NCI-H82 (cell line): ENCODE data around the gene IL23A.
"Not testable (repeated sequence)": the region's sequence is repeated elsewhere in the genome, so short reads cannot be mapped to it uniquely, and the experiment has no call there.

Experiments used
- DNase-seq: peaks from one replicate; lab custom pipeline; 2025; lab: John Stamatoyannopoulos, UW

Gene IL23A

GRCh38 chr12:56338308-56339157 is at the start of gene IL23A:
Gene IL23A (plus strand): TSS chr12:56338884. CDS start chr12:56339045, 161 bp downstream.
- DNase-seq = no peak

GRCh38 chr12:56293795-56294194 is 44.9 kb upstream of the IL23A start:
- DNase-seq = no peak

DNA sequence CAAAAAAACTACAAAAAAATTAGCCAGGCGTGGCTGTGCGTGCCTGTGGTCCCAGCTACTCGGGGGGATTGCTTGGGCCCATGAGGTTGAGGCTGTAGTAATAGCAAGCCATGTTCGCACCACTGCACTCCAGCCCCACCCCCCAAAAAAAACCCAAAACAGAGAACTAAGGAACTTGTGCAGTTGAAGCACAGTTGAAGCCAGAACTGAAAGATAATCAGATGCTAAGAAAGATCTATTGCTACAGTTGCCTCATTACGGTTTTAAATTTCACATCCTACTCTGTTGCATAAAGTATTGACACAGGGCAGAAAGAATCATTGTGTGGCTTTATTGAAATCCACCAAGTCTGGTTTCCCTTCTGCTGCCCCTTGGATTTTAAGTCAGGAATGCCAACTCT is 42.4 kb upstream of the IL23A start:
- no peak for DNase-seq

DNA sequence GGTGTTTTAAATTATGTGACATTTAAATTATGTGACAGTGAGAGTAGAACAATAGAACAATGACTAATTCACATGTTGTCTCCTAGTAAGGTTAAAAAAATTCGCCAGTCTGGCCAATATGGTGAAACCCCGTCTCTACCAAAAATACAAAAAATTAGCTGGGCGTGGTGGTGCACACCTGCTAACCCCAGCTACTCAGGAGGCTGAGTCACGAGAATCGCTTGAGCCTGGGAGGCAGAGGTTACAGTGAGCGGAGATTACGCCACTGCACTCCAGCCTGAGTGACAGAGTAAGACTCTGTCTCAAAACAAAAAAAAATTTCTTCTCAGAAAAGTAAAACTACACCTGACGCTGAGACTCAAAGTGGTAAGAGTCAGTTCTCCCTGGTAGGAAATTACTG is 41.3 kb upstream of the IL23A start:
- no peak for DNase-seq

- no peak for DNase-seq
Measured at GRCh38 chr12:56298828-56299227, 39.9 kb upstream of the IL23A start.

- peak; percentile 55 for DNase-seq
Measured at GRCh38 chr12:56299308-56299852, 39.3 kb upstream of the IL23A start.

DNA sequence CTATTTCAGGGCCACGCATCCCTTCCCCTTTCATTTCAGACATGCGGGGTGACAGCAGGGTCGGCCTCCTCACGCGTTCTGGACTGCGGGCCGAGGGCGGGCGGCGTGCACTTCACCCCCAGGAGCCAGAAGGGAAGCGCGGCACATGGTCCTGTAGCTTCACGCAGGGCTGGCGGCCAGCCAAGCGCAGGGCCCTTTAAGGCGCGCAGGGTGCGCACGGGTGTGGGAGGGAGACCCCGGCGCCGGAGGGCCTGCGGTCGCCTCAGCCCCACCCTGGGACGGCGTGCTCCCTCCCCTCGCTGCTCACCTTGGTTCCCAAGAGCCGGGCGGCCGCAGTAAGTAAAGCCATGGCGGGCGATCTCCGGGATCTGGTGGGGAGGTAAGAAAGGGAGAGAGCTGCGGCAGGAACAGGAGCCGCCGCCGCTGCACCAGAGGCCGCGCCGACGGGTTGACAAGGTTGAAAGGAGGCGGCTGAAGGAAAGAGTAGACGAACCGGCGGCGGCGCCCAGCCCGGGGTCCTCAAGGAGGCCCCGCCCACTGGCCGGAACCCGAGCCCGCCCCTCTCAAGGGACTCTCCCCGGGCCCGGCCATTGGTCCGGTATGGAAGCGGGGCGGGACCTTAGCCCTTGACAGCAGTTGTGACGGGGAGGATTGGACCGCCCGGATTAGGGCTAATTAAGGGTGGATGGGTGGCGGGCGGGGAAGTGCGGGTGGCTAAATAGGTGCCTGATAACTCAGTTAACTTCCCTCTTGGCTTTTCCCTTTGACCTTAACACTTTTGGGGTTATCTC is 38.6 kb upstream of the IL23A start, which contains the start of gene CS:
Gene CS (minus strand): TSS at position 478 of the 791 bp plus-strand sequence. CDS start 129 bp downstream, at position 349.
- DNase-seq = peak; percentile 100

GRCh38 chr12:56300644-56301464 is 37.8 kb upstream of the IL23A start:
- peak; percentile 43 for DNase-seq

DNA sequence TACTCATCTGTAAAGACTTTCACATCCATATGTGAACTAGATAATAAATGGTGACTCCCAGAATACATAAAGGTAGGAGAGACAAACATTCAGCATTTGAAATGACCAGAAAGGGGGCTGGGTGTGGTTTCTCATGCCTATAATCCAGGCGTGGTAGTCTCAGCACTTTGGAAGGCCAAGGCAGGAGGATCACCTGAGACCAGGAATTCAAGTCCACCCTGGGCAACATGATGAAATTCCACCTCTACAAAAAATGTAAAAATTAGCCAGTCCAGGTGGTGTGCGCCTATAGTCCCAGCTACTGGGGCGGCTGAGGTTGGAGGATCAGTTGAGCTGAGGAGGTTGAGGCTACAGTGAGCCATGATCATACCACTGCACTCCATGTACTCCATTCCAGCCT is 34.4 kb upstream of the IL23A start:
- DNase-seq = no peak

GRCh38 chr12:56304872-56305590 is 33.7 kb upstream of the IL23A start:
- peak; percentile 38 for DNase-seq

GRCh38 chr12:56307221-56307965 is 31.3 kb upstream of the IL23A start:
- DNase-seq = no peak

GRCh38 chr12:56308714-56309113 is 30.0 kb upstream of the IL23A start:
- DNase-seq = no peak

DNA sequence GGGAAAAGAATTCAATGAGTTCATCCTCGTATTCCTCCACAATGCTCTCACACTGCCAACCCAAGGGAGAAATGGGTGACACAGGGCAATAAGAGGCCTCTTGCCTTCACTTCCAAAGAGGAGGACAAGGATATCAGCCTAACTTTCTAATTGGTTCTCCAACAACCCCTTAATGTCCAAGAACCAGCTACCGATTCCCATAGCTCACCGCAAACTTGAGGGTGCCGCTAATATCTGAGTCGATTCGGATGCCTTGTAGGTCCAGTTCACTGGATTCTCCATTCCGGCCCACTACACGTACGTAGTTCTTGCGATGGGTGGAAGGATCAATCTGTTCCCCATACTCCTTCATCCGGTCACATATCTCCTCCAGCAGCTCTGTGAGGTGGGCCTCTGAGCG is 27.7 kb upstream of the IL23A start:
- no peak for DNase-seq

DNA sequence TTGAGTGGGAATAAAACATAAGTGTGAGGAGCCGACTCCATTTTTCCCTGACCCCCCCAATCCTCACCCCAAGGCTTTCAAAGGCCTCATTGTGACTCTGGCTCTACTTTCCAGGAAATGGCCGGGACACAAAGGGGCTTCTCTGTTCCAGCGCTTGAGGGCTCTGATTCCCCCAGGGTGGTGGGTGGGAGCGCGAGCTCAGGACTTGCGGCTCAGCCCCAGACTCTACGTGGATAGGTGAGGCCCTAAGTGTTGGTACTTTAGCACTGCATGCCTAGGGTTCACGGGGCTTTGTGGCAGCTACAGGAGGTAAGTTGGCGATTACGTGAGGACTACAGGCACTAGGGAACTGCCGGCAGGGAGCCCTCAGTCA is 23.4 kb upstream of the IL23A start:
- DNase-seq = peak; percentile 65

DNA sequence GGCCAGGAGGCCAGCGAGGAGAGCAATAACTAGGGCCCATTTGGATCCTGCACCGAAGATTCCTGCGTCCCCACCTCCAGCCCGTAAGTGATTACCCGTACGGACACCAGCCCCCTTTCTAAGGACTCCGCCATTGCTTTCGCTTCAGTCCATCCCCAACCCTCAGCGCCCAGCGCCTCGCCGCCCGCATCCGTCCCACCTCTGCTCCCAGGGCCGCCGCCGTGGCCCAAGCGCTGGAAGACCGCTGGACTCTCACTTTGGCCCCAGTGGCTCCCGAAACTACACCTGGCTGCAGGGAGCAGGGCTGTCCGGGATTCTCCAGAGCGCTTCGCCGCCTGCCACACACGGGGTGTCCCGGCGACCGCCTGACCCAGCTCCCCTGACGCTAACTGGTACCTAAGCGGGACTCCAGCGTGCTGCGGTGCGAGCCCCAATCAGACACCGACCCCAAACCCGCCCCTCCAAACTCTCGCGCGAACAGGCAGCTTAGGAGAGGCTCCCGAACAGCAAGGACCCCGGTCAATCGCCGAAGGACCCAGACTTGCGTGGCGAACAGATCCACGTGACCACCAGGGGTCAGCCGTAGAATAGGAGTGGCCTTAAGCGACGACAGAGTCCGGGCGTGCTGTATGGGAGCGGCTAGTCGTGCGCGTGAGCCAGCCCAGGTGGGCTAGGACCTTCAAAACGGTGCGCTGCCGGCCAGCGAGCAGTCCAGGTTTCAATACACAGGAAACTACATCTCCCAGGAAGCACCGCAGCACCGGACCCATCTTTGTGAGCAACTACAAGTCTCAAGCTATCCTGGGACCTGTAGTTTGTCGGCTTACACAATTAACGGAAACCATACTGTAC is 22.8 kb upstream of the IL23A start, which contains the start of gene CNPY2:
Gene CNPY2 (minus strand): TSS at position 367 of the 852 bp plus-strand sequence. CDS start 771 bp downstream, outside the sequence.
- DNase-seq = peak; percentile 98

DNA sequence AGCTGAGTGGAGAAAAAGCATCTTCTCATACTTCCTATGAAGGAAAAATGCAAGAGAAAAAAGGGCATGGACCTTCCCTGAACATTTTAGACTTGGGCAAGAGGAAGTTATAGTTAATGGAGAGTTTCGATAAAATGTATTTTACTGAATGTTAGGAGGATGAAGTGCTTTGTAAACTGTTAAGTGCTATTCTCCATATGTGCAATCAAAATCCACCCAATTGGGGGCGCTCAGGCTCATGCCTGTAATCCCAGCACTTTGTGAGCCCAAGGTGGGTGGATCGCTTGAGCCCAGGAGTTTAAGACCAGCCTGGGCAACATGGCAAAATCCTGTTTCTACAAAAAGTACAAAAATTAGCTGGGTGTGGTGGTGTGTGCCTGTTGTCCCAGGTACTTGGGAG is 21.0 kb upstream of the IL23A start:
- no peak for DNase-seq

DNA sequence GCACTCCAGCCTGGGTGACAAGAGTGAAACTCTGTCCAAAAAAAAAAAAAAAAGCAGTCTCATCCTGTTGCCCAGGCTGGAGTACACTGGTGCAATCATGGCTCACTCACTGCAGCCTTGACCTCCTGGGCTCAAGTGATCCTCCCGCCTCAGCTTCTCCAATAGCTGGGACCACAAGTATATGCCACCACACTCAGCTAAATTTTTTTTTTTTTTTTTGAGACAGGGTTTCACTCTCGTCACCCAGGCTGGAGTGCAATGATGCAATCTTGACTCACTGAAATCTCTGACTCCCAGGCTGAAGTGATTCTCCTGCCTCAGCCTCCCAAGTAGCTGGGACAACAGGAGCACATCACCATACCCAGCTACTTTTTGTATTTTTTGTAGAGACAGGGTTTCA is 17.7 kb upstream of the IL23A start:
- DNase-seq = no peak

DNA sequence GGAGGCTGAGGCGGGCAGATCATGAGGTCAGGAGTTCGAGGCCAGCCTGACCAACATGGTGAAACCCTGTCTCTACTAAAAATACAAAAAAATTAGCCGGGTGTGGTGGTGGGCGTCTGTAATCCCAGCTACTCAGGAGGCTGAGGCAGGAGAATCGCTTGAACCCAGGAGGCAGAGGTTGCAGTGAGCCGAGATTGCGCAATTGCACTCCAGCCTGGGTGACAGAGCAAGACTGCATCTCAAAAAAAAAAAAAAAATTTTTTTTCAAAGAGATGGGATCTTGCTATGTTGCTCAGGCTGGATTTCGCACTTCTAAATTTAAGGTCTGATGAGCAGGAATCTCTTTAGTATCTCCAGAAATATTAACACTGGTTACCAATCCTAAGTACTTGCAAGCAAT is 17.1 kb upstream of the IL23A start:
- not testable (repeated sequence) for DNase-seq

GRCh38 chr12:56324206-56324605 is 14.5 kb upstream of the IL23A start:
- no peak for DNase-seq
